K562 (cell line): ENCODE data around the gene PTOV1. TPM values are rescaled to one million over a fixed set of nuclear protein-coding genes. Genes with fewer than 3 reads are reported as not detected.

Source experiments
- ATF7 ChIP-seq: fragments of 450-650 bp; IDR thresholded peaks from 2 replicates; pipeline ENCODE4 v1.7.1; 2014; ENCODE audit warnings: mild to moderate bottlenecking, moderate library complexity
- BRD4 ChIP-seq: fragments of 200-600 bp; sonication (generic); IDR thresholded peaks from 2 replicates; pipeline ENCODE4 v1.6.1; 2017; ENCODE audit warnings: inconsistent platforms
- JUN ChIP-seq, 2 experiments: sonication (generic) in 1 of 2; formaldehyde crosslinking in 1 of 2; IDR thresholded peaks; 2 replicates each; pipeline versions ENCODE4 v1.6.1 to v1.8.0; 2012 to 2022; ENCODE audit warnings: borderline replicate concordance in 2 of 2, mild to moderate bottlenecking in 2 of 2, improper control_type of control experiment in 1 of 2, low read depth in 1 of 2, low read length in 1 of 2, missing genetic modification reagents in 1 of 2
- MAX ChIP-seq: sonication (generic); formaldehyde crosslinking; IDR thresholded peaks from 2 replicates; pipeline ENCODE4 v1.9.0; 2022; ENCODE audit warnings: mild to moderate bottlenecking, missing genetic modification reagents
- MGA ChIP-seq: fragments of 450-650 bp; IDR thresholded peaks from 2 replicates; pipeline ENCODE4 v1.6.1; 2016; ENCODE audit warnings: mild to moderate bottlenecking, moderate library complexity
- MNT ChIP-seq, 2 experiments: fragments of 450-650 bp; conservative IDR thresholded peaks; 2 replicates each; pipeline ENCODE4 v1.6.1; 2017; ENCODE audit warnings: mild to moderate bottlenecking in 2 of 2, moderate library complexity in 2 of 2
- PREB ChIP-seq: sonication (generic); formaldehyde crosslinking; IDR thresholded peaks from 2 replicates; pipeline ENCODE4 v1.8.1; 2023; ENCODE audit warnings: mild to moderate bottlenecking, missing genetic modification reagents
- RAD51 ChIP-seq: fragments of 450-650 bp; IDR thresholded peaks from 2 replicates; pipeline ENCODE4 v1.7.1; 2016; ENCODE audit warnings: low read depth, mild to moderate bottlenecking, borderline replicate concordance
- ZNF511 ChIP-seq: sonication (generic); formaldehyde crosslinking; IDR thresholded peaks from 2 replicates; pipeline ENCODE4 v1.8.0; 2022; ENCODE audit warnings: mild to moderate bottlenecking, missing genetic modification reagents
- polyA plus RNA-seq, 8 experiments: library from polyadenylated mRNA; depleted of rRNA in 4 of 8; stranded (reverse) in 5 of 8; unstranded in 3 of 8; fragments of >200 nt; fragmentation: Nextera tagmentation in 2 of 8; fragmentation: Illumina TruSeq in 1 of 8; extraction: Ambion mirVana in 2 of 8; extraction: Trizol in 1 of 8; gene quantifications; 2 replicates each; pipeline versions ENCODE4 v1.2.1 to v1.2.3, GENCODE V29; 2011 to 2014; ENCODE audit warnings: inconsistent platforms in 1 of 8, missing spikeins in 1 of 8
- total RNA-seq, 7 experiments: library from RNA; depleted of rRNA in 6 of 7; stranded (reverse); fragments of >200 nt in 6 of 7; fragmentation: Illumina TruSeq in 2 of 7; extraction: Trizol in 2 of 7; gene quantifications; 2 replicates each; pipeline versions ENCODE4 v1.2.1 to v1.2.3, GENCODE V29; 2011 to 2021; ENCODE audit warnings: low replicate concordance in 1 of 7

The PTOV1 gene
- total and polyA plus RNA-seq, 9 of the 15 experiments (the other 6 are each of a cell fraction or from before 2014, with no cell fraction given) = 4.9 to 169 (median 43.5) TPM

GRCh38 chr19:49847731-49848696, 2.9 kb upstream of the PTOV1 start (continued):
- TF ChIP-seq MGA (peak; percentile 95), JUN (IDR thresholded peaks at IDR 0.05; ENCODE audit: borderline replicate concordance, low read depth, low read length) (0 out of 2 replicates have a peak, but pooled peaks have one; percentile 70), JUN (CRISPR knock-in tag; IDR thresholded peaks at IDR 0.05; ENCODE audit: borderline replicate concordance) (no peak), ATF7 (peak; percentile 84), RAD51 (peak; percentile 91), MAX (CRISPR knock-in tag) (peak; percentile 90), BRD4 (0 out of 2 replicates have a peak, but pooled peaks have one; percentile 40), ZNF511 (0 out of 2 replicates have a peak, but pooled peaks have one; percentile 4), MNT (conservative IDR thresholded peaks at IDR 0.05) (0 out of 4 replicates have a peak, but pooled peaks of 1 of the 2 experiments have one; percentile 25), PREB (CRISPR knock-in tag) (no peak)
